ENCODE data around the gene SLC25A25.
A peak's percentile ranks its signal among the peaks of the same experiment; 100 is the strongest.

SLC25A25 gene

DNA sequence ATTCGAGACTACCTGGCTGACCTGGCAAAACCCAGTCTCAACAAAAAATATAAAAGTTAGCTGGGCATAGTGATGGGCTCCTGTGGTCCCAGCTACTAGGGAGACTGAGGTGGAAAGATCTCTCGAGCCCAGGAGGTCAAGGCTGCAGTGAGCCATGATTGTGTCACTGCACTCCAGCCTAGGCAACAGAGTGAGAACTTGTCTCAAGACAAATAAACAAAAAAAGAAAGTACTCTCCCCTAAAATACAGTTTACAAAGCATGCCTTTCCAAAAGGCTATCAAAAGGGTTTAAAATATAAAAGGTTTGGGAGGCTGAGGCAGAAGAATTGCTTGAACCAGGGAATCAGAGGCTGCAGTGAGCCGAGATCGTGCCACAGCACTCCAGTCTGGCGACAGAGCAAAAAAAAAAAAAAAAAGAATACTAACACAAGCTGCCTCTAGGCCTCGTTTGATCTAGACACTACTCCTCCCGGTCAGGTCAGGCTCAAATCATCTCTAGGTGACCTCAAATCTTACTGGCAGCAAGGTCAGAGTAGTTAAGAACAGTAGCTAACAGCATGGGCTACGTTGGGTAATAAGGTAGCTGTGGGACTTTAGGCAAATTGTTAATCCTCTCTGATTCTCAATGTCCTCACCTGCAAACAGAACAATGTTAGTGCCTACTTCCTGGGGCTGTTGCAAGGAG is 10.2 kb upstream of the SLC25A25 start:
- H3K9me2 ChIP-seq (replicated peaks; ENCODE audit: low read depth, low read length), result no peaks in the 10 kb centered on the region
- TF ChIP-seq, protein P1, sequence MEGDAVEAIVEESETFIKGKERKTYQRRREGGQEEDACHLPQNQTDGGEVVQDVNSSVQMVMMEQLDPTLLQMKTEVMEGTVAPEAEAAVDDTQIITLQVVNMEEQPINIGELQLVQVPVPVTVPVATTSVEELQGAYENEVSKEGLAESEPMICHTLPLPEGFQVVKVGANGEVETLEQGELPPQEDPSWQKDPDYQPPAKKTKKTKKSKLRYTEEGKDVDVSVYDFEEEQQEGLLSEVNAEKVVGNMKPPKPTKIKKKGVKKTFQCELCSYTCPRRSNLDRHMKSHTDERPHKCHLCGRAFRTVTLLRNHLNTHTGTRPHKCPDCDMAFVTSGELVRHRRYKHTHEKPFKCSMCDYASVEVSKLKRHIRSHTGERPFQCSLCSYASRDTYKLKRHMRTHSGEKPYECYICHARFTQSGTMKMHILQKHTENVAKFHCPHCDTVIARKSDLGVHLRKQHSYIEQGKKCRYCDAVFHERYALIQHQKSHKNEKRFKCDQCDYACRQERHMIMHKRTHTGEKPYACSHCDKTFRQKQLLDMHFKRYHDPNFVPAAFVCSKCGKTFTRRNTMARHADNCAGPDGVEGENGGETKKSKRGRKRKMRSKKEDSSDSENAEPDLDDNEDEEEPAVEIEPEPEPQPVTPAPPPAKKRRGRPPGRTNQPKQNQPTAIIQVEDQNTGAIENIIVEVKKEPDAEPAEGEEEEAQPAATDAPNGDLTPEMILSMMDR (conservative IDR thresholded peaks at IDR 0.05; ENCODE audit: low read length), result no peak
- TF ChIP-seq EZH2phosphoT487 (IDR thresholded peaks at IDR 0.05; ENCODE audit: borderline replicate concordance), result no peak
- H3K27me3 ChIP-seq (ENCODE audit: insufficient read depth, low read length, poor library complexity, severe bottlenecking), result no peaks in the 10 kb centered on the region
- no peaks in the 10 kb centered on the region for H3K36me3 ChIP-seq (ENCODE audit: insufficient read depth, low read length)
- H4K20me1 ChIP-seq (ENCODE audit: insufficient read depth, low read length, poor library complexity, severe bottlenecking), result no peaks in the 10 kb centered on the region
- no peaks in the 10 kb centered on the region for H3K9me3 ChIP-seq (ENCODE audit: insufficient read depth, low read depth, low read length)
- no peaks in the 10 kb centered on the region for H3F3A ChIP-seq (ENCODE audit: low read depth)
- no peaks in the 10 kb centered on the region for H3K79me2 ChIP-seq (ENCODE audit: insufficient read depth, low read length)
- H3K4me3 ChIP-seq (ENCODE audit: low read length, poor library complexity, severe bottlenecking), result no peak overlapping the region
- H3K4me1 ChIP-seq (ENCODE audit: insufficient read depth, low read length, poor library complexity, severe bottlenecking), result peaks cover 28% of the 10 kb centered on the region
- no peak overlapping the region for H3K9ac ChIP-seq (ENCODE audit: low read depth, low read length, poor library complexity, severe bottlenecking)
- no peak overlapping the region for H3K4me2 ChIP-seq (ENCODE audit: low read depth, low read length, poor library complexity, severe bottlenecking)
- H2AFZ ChIP-seq (ENCODE audit: low read length), result no peak overlapping the region

DNA sequence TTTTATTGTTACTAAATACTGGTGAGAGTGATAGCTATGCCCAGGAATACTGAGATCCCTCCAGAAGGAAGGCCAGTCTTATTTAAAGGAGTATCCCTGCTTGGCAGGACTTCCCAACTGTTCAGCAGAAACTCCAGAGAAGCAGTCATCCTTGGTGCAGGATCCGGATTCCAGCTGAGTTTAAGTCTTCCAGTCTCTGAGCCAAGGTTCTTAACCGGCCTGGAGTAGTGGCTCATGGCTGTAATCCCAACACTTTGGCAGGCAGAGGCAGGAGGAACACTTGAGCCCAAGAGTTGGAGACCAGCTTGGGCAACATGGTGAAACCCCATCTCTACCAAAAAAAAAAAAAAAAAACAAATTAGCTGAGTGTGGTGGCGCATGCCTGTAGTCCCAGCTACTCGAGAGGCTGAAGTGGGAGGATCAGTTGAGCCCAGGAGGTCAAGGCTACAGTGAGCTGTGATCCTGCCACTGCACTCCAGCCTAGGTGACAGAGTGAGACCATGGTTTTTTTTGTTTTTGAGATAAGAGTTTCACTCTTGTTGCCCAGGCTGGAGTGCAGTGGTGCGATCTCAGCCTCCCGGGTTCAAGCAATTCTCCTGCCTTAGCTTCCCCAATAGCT is 8.6 kb upstream of the SLC25A25 start:
- Histone ChIP-seq H2AFZ (ENCODE audit: low read length) (no peak overlapping the region), H3K9me2 (replicated peaks; ENCODE audit: low read depth, low read length) (no peaks in the 10 kb centered on the region), H3K9ac (ENCODE audit: low read depth, low read length, poor library complexity, severe bottlenecking) (no peak overlapping the region), H3K4me2 (ENCODE audit: low read depth, low read length, poor library complexity, severe bottlenecking) (no peak overlapping the region), H3F3A (ENCODE audit: low read depth) (no peaks in the 10 kb centered on the region), H3K79me2 (ENCODE audit: insufficient read depth, low read length) (peaks cover 3% of the 10 kb centered on the region; the same call in 1 of the 2 replicates), H3K36me3 (ENCODE audit: insufficient read depth, low read length) (no peaks in the 10 kb centered on the region; the same call in 1 of the 2 replicates), H3K4me3 (ENCODE audit: low read length, poor library complexity, severe bottlenecking) (no peak overlapping the region), H3K4me1 (ENCODE audit: insufficient read depth, low read length, poor library complexity, severe bottlenecking) (peaks cover 35% of the 10 kb centered on the region), H3K9me3 (ENCODE audit: insufficient read depth, low read depth, low read length) (no peaks in the 10 kb centered on the region), H4K20me1 (ENCODE audit: insufficient read depth, low read length, poor library complexity, severe bottlenecking) (no peaks in the 10 kb centered on the region), H3K27me3 (ENCODE audit: insufficient read depth, low read length, poor library complexity, severe bottlenecking) (no peaks in the 10 kb centered on the region)
- no peak for TF ChIP-seq EZH2phosphoT487 (IDR thresholded peaks at IDR 0.05; ENCODE audit: borderline replicate concordance)
- TF ChIP-seq, protein P1 (conservative IDR thresholded peaks at IDR 0.05; ENCODE audit: low read length), result no peak

DNA sequence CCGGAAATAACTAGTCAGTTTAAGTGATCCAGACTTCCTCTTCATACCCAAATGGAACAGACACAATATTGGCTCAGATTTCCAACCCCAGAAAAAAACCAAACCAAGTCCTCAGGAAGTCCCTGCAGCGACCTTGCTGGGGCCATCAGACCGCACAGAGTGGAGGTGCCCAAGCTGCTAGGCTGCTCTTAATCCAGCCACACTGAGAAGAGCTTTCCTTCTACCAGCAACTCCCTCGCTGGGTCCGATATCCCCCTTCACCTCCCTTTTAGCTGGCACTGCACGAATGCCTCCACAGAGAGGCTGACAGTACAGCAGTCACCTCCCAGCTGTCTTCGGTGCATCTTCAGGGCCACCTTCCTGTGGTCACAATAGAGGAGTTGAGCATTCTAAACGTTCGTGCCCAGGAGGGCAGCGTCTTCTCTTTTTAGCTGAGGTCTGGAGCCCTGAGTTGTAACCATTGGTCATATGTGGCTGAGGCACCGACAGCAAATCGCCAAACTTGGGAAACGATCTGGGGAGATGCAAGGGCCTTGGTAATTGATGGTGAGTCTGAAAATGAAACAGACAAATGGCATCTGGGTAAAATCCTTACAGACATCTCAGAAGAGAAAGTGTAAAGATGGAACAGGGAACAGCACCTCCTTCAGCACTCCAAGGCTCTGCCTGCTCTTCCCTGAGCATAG is 6.6 kb upstream of the SLC25A25 start:
- H3K9me2 ChIP-seq (replicated peaks; ENCODE audit: low read depth, low read length), result no peaks in the 10 kb centered on the region
- peaks cover 37% of the 10 kb centered on the region for H3K4me1 ChIP-seq (ENCODE audit: insufficient read depth, low read length, poor library complexity, severe bottlenecking)
- H3K79me2 ChIP-seq (ENCODE audit: insufficient read depth, low read length), result peaks cover 22% of the 10 kb centered on the region
- peak overlapping the region; percentile 56 for H3K4me2 ChIP-seq (ENCODE audit: low read depth, low read length, poor library complexity, severe bottlenecking)
- no peak overlapping the region for H2AFZ ChIP-seq (ENCODE audit: low read length)
- H3K4me3 ChIP-seq (ENCODE audit: low read length, poor library complexity, severe bottlenecking), result peak overlapping the region; percentile 38
- H3K36me3 ChIP-seq (ENCODE audit: insufficient read depth, low read length), result no peaks in the 10 kb centered on the region; the same call in 1 of the 2 replicates
- TF ChIP-seq, protein P1 (conservative IDR thresholded peaks at IDR 0.05; ENCODE audit: low read length), result no peak
- TF ChIP-seq EZH2phosphoT487 (IDR thresholded peaks at IDR 0.05; ENCODE audit: borderline replicate concordance), result no peak
- H3K27me3 ChIP-seq (ENCODE audit: insufficient read depth, low read length, poor library complexity, severe bottlenecking), result no peaks in the 10 kb centered on the region
- no peaks in the 10 kb centered on the region for H3F3A ChIP-seq (ENCODE audit: low read depth)
- H3K9me3 ChIP-seq (ENCODE audit: insufficient read depth, low read depth, low read length), result no peaks in the 10 kb centered on the region
- no peak overlapping the region for H3K9ac ChIP-seq (ENCODE audit: low read depth, low read length, poor library complexity, severe bottlenecking)
- H4K20me1 ChIP-seq (ENCODE audit: insufficient read depth, low read length, poor library complexity, severe bottlenecking), result no peaks in the 10 kb centered on the region

Data from Loucy (cell line).